ENCODE measurements around the gene ALOX15.
A peak's percentile ranks its signal among the peaks of the same experiment; 100 is the strongest.
"Not testable (repeated sequence)": the region's sequence is repeated elsewhere in the genome, so short reads cannot be mapped to it uniquely, and the experiment has no call there.

Gene ALOX15

GRCh38 chr17:4598776-4599504 is 42.5 kb downstream of the ALOX15 start:
- no peak for TF ChIP-seq CTCF (IDR thresholded peaks at IDR 0.05; ENCODE audit: insufficient read depth, low read length, poor library complexity, severe bottlenecking)
- Histone ChIP-seq H3K4me3 (replicated peaks; ENCODE audit: low read depth, low read length) (no peak overlapping the region), H3K36me3 (ENCODE audit: control insufficient read depth, insufficient read depth, low read length) (no peaks in the 10 kb centered on the region), H3K27me3 (replicated peaks; ENCODE audit: control insufficient read depth, insufficient read depth, low read length) (no peaks in the 10 kb centered on the region; the same call in none of the 2 replicates)
- DNase-seq (ENCODE audit: extremely low read depth, insufficient read length), result no peak

- Histone ChIP-seq H3K36me3 (ENCODE audit: control insufficient read depth, insufficient read depth, low read length) (no peaks in the 10 kb centered on the region), H3K27me3 (replicated peaks; ENCODE audit: control insufficient read depth, insufficient read depth, low read length) (no peaks in the 10 kb centered on the region; the same call in none of the 2 replicates), H3K4me3 (replicated peaks; ENCODE audit: low read depth, low read length) (no peak overlapping the region)
- no peak for TF ChIP-seq CTCF (IDR thresholded peaks at IDR 0.05; ENCODE audit: insufficient read depth, low read length, poor library complexity, severe bottlenecking)
- no peak for DNase-seq (ENCODE audit: extremely low read depth, insufficient read length)
These were observed 43.5 kb downstream of the ALOX15 start for GRCh38 chr17:4597975-4598374.

GRCh38 chr17:4596636-4597380 is 44.7 kb downstream of the ALOX15 start:
- H3K36me3 ChIP-seq (ENCODE audit: control insufficient read depth, insufficient read depth, low read length), result no peaks in the 10 kb centered on the region
- H3K4me3 ChIP-seq (replicated peaks; ENCODE audit: low read depth, low read length), result no peak overlapping the region
- no peaks in the 10 kb centered on the region; the same call in none of the 2 replicates for H3K27me3 ChIP-seq (replicated peaks; ENCODE audit: control insufficient read depth, insufficient read depth, low read length)
- DNase-seq (ENCODE audit: extremely low read depth, insufficient read length), result no peak
- TF ChIP-seq CTCF (IDR thresholded peaks at IDR 0.05; ENCODE audit: insufficient read depth, low read length, poor library complexity, severe bottlenecking), result no peak

GRCh38 chr17:4595685-4596342 is 45.7 kb downstream of the ALOX15 start:
- DNase-seq (ENCODE audit: extremely low read depth, insufficient read length); H3K4me3 ChIP-seq (replicated peaks; ENCODE audit: low read depth, low read length); H3K36me3 ChIP-seq (ENCODE audit: control insufficient read depth, insufficient read depth, low read length); H3K27me3 ChIP-seq (replicated peaks; ENCODE audit: control insufficient read depth, insufficient read depth, low read length): not testable (repeated sequence)

GRCh38 chr17:4594931-4595684 is 46.4 kb downstream of the ALOX15 start:
- DNase-seq (ENCODE audit: extremely low read depth, insufficient read length), result peak; percentile 38
- H3K27me3 ChIP-seq (replicated peaks; ENCODE audit: control insufficient read depth, insufficient read depth, low read length), result no peaks in the 10 kb centered on the region; the same call in none of the 2 replicates

More at GRCh38 chr17:4594931-4595684, 46.4 kb downstream of the ALOX15 start:
- TF ChIP-seq CTCF (IDR thresholded peaks at IDR 0.05; ENCODE audit: insufficient read depth, low read length, poor library complexity, severe bottlenecking), result peak; percentile 60
- H3K4me3 ChIP-seq (replicated peaks; ENCODE audit: low read depth, low read length), result no peak overlapping the region
- H3K36me3 ChIP-seq (ENCODE audit: control insufficient read depth, insufficient read depth, low read length), result no peaks in the 10 kb centered on the region
